GM12873 (cell line): ENCODE measurements around the gene MTMR3.

Source experiments
- TF ChIP-seq, protein P1 (sequence below): IDR thresholded peaks from 2 replicates; pipeline ENCODE4 v1.5.1; 2012; ENCODE audit warnings: low read depth, mild to moderate bottlenecking, moderate library complexity, low read length, control low read depth; ENCODE audit not compliant: insufficient read depth; ENCODE audit errors: missing control alignments

MTMR3 gene

DNA sequence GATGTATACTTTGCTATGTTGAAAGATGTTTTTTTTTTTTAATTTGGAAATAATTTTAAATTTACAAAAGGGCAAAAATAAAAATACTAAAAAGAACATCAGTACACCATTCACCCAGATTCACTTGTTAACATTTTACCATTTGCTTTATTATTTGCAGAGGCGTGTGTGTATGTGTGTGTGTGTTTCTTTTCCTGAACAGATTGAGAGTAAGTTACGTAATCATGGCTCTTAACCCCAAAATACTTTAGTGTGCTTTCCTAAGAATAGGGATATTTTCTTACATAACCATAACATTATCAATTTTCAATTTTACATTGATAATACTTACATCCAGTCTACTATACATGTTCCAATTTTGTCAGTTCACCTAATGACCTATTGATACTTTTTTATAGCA lies 105.7 kb downstream of the MTMR3 start:
- TF ChIP-seq, protein P1, sequence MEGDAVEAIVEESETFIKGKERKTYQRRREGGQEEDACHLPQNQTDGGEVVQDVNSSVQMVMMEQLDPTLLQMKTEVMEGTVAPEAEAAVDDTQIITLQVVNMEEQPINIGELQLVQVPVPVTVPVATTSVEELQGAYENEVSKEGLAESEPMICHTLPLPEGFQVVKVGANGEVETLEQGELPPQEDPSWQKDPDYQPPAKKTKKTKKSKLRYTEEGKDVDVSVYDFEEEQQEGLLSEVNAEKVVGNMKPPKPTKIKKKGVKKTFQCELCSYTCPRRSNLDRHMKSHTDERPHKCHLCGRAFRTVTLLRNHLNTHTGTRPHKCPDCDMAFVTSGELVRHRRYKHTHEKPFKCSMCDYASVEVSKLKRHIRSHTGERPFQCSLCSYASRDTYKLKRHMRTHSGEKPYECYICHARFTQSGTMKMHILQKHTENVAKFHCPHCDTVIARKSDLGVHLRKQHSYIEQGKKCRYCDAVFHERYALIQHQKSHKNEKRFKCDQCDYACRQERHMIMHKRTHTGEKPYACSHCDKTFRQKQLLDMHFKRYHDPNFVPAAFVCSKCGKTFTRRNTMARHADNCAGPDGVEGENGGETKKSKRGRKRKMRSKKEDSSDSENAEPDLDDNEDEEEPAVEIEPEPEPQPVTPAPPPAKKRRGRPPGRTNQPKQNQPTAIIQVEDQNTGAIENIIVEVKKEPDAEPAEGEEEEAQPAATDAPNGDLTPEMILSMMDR: no peak

DNA sequence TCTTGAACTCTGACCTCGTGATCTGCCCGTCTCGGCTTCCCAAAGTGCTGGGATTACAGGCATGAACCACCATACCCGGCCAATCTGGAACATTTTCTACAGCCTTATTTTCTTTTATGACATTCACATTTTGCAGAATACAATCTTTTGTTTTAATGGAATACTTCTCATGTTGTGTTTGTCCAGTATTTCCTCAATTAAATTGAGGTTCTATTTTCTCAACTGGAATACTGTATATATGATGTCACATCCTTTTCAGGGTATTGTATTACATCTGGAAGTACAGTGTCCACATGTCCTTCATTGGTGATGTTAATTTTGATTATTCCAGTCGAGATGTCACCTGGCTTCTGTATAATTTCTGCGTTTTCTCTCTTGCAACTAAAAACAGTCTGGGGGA lies 106.5 kb downstream of the MTMR3 start:
- TF ChIP-seq, protein P1: no peak

DNA sequence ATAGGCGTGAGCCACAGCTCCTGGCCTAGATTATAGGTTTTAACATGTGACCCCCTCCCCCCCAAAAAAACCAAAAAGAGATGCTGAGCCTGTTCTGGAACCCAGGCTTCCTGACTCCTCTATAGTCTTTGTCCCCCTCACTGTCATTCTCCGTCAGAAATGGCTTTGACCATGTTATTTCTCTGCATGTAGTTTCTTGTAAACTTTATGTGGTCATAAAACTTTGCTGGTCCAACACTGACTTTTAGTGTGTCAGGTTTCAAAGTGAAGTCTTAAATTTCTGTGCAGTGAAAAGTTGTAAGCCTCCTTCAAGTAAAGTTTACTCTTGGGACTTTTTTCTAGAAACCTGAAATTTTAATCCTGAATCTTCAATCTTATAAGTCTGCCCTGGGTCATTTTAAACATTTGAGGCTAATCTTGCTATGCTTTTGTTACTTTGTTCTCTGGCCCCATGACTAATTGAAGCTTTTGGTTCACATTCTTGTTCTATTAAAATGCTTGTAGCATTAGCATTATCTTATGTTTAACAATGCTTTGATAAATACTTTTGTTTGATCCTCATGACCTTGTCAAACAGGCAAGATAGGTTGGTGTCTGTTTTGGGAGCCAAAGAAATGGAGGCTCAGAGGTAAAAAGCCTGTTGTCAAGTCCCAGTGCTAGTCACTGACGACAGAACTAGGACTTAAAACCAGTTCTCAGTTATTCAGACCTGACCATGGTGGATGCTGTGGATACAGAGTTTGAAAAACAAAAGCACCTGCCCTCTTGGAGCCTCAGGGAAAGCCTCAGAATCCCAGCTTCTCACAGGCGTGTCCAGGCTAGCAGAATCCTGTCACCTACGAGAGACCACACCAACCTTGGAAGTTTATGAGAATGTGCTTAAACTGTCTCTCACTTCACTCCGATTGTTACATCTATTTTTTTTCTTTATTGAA lies 109.6 kb downstream of the MTMR3 start:
- TF ChIP-seq, protein P1: no peak

DNA sequence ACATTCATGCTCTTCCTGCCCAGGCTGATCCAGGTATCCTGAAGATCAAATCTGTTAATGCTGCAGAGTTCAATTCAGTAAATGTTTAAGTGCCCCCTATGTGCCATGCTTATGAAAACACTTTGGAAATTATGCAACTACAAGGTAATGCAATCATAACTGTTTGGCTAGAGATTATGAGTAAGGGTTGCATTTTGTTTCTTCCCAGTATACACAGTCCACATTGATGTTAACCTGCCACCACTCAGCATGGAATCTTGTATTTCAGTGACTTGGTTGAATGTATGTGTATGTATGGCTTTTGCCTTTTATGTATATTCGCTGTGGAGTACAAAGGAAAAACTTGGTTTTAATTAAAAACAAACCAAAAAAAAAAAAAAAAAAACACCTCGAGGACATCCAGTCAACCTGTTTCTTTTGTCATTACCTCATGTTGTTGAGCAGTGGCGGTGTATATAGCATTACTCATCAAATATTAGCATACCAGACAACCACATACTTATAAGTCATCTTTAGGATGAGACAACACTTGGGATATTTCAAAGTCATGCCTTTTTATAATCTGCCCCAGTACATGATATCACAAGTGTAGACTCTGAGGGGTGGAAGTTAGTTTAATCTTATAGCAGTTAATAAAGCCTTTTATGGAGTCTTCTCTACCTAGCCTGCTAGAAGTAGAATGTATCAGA lies 111.2 kb downstream of the MTMR3 start:
- TF ChIP-seq, protein P1: no peak

DNA sequence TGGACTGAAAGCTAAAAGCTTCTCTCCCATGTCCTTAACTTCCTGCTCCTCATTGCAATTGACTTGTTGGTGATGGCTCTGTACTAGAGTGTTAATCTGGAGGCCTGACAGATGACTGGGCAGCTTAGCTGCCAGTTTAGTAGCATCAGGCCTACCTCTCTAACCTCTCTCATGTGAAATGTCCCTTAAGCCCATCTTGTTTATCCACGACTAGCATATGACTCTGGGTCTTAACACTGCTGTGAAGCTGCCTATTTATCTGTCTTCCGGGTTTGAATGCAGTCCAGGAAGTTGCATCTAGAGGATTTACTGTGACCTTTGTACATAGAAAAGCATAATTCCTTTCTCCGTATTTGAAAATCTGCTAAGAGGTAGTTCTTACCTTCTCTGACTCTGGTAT lies 112.0 kb downstream of the MTMR3 start:
- TF ChIP-seq, protein P1: no peak

DNA sequence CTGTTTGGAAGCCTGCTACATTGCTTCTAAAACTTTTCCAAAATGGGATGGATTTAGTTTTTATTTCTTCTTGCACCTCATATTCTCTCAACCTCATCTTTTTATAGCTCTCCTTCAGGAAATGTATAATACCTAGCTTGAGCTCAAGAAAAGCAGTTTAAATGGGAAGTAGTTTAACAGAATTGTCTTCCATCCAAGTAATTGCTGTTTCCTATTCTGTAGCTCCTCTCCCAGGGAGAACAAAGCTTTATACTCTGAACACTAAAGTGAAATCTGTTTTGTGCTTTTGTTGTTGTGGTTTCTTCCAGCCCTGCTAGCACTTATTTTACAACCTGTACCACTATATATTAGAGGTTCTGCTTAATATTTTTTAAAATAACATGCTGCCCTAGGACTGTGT lies 114.1 kb downstream of the MTMR3 start:
- TF ChIP-seq, protein P1: no peak

DNA sequence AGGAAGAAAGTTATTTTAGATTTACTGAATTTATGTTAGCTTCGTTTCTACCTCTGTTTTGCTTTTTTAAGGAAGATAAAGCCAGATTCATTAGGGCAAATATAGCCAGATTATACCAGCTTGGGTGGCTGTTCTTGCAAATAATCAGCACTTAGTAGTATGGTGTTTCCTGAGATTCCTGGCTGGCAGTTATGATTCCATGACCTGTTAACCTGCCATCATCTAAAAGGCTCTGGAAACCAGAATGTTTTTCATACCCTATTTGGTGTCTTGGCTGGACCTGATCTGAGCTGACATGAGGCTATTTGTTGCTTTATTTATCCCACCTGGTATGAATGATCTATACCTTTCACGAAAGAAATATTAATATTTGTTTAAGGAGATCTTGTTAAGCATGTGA lies 114.5 kb downstream of the MTMR3 start:
- TF ChIP-seq, protein P1: no peak
